ENCODE measurements around the gene SLC17A7. TPM values are rescaled to one million over a fixed set of nuclear protein-coding genes. Genes with fewer than 3 reads are reported as not detected.

Gene SLC17A7
- total and polyA plus RNA-seq, 2 of the 8 experiments (the other 6 are each of a cell fraction or from before 2014, with no cell fraction given) = 2.7 to 3.0 TPM

DNA sequence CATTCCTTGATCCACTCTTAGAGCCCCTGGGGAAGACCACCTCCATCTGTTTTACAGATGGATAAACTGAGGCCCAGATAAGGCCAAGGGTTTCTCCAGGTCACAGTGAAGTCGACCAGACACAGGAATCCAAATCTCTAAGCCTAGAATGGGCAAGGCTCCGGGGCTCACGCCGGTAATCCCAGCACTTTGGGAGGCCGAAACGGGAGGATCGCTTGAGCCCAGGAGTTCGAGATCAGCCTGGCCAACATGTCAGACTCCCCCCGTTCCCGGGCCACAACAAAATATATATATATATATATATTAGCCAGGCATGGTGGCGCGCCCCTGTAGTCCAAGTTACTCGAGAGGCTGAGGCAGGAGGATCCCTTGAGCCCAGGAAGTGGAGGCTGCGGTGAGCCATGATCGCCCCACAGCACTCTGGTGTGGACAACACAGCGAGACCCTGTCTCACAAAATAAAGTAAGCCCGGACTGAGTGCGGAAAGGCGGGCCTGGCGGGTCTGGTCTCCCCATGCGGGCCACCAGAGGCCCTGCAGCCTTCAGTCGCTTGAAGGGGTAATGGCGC lies 45.5 kb upstream of the SLC17A7 start:
- no peak overlapping the region for H3K9ac ChIP-seq (replicated peaks in 1 of 4; ENCODE audit: extremely low read depth in 1 of 4, low read depth in 3 of 4, low read length in 3 of 4)
- H3K79me1 ChIP-seq (ENCODE audit: low read depth, low read length) = peaks cover 2% of the 10 kb centered on the region; the same call in 1 of the 2 replicates
- FAIRE-seq = no peak
- H3K14ac ChIP-seq (ENCODE audit: insufficient read length) = no peak overlapping the region
- peak overlapping the region; percentile 94 for H4K8ac ChIP-seq (ENCODE audit: extremely low read depth, insufficient read depth, low read length)
- no peak overlapping the region; a peak in 1 of 8 replicates for H3K4me3 ChIP-seq (ENCODE audit: extremely low read depth in 1 of 4, insufficient read depth in 2 of 4, low read depth in 3 of 4, low read length in 4 of 4)
- no peak overlapping the region for H3K56ac ChIP-seq (replicated peaks; ENCODE audit: insufficient read length, low read depth, low read length)
- no peak overlapping the region for H3K23ac ChIP-seq (ENCODE audit: insufficient read length)
- peaks cover 15 to 20% of the 10 kb centered on the region in 2 experiments for H4K20me1 ChIP-seq (replicated peaks in 1 of 2; ENCODE audit: control insufficient read depth in 1 of 2, insufficient read depth in 2 of 2, low read length in 2 of 2)
- POLR2A ChIA-PET (ENCODE audit: partially characterized antibody) = interaction anchor here (0.7 to 10.8 kb wide), 9 partner anchors 7 to 147 kb away, joined by 3 to 138 read pairs (median 17); partner anchors contain the start of genes FCGRT, PIH1D1, RCN3 and RPS11
- TF ChIP-seq FOSL1 (IDR thresholded peaks at IDR 0.05; ENCODE audit: insufficient read depth, low read depth, low read length) (no peak), KDM1A (IDR thresholded peaks at IDR 0.05; ENCODE audit: borderline replicate concordance, low read length) (peak; percentile 47; the same call in 1 of the 2 replicates)
- no peak for DNase-seq (ENCODE audit: low read depth in 1 of 2, low spot score in 2 of 2)
- H3K18ac ChIP-seq (ENCODE audit: extremely low read depth, low read length) = no peak overlapping the region
- H4K91ac ChIP-seq (replicated peaks; ENCODE audit: insufficient read length, low read length) = peak overlapping the region; percentile 91
- peaks cover 24 to 37% (median 30%) of the 10 kb centered on the region in 4 experiments for H3K36me3 ChIP-seq (ENCODE audit: control insufficient read depth in 2 of 4, insufficient read depth in 4 of 4, low read length in 3 of 4)
- H4K5ac ChIP-seq (ENCODE audit: insufficient read length, low read depth, low read length) = peak overlapping the region; percentile 47
- peaks cover 0 to 8% (median 2%) of the 10 kb centered on the region in 4 experiments; a peak in 3 of 7 replicates for H3K4me1 ChIP-seq (replicated peaks in 1 of 4; ENCODE audit: control insufficient read depth in 3 of 4, insufficient read depth in 4 of 4, low read length in 3 of 4)
- no peak overlapping the region for H2BK15ac ChIP-seq (ENCODE audit: low read length)
- H3K4ac ChIP-seq (replicated peaks; ENCODE audit: insufficient read length, low read depth, low read length) = peak overlapping the region; percentile 66
- CTCF ChIA-PET (ENCODE audit: partially characterized antibody) = no interaction called here
- H3K4me2 ChIP-seq (ENCODE audit: insufficient read depth in 1 of 2, low read depth in 2 of 2, low read length in 2 of 2) = no peak overlapping the region; a peak in 2 of 4 replicates
- no peak overlapping the region for H3K27ac ChIP-seq (ENCODE audit: low read depth, low read length)
- no peaks in the 10 kb centered on the region for H3K9me3 ChIP-seq (ENCODE audit: insufficient read depth in 2 of 2, low read depth in 1 of 2, low read length in 1 of 2)
- no peaks in the 10 kb centered on the region for H3K27me3 ChIP-seq (replicated peaks in 1 of 4; ENCODE audit: control insufficient read depth in 3 of 4, extremely low read depth in 1 of 4, insufficient read depth in 3 of 4, low read length in 3 of 4)
- H2AK5ac ChIP-seq (ENCODE audit: low read depth, low read length) = no peak overlapping the region
- no peak overlapping the region for H2AFZ ChIP-seq (ENCODE audit: low read length)
- no peak overlapping the region for H2BK12ac ChIP-seq (ENCODE audit: low read depth, low read length)
- H3K79me2 ChIP-seq (ENCODE audit: control insufficient read depth in 1 of 2, insufficient read depth in 2 of 2, low read length in 2 of 2) = peaks cover 20 to 31% of the 10 kb centered on the region in 2 experiments
- H3K23me2 ChIP-seq (ENCODE audit: low read depth, low read length) = peaks cover 12% of the 10 kb centered on the region
- H2BK120ac ChIP-seq (replicated peaks; ENCODE audit: low read depth, low read length) = peak overlapping the region; percentile 39
- WGBS, 2 experiments (ENCODE audit: extremely low coverage in 1 of 2, insufficient coverage in 1 of 2, insufficient read length in 1 of 2, insufficient replicate concordance in 2 of 2, low coverage in 1 of 2, low lambda C conversion rate in 2 of 2, missing lambda C conversion rate in 1 of 2) = 67% methylated on average over 23 of the region's 23 CpGs; no CpG with 5 or more reads in 1 of the 2 experiments
- H2BK20ac ChIP-seq (ENCODE audit: low read length) = no peak overlapping the region
- H2BK5ac ChIP-seq (ENCODE audit: low read depth, low read length) = peak overlapping the region; percentile 6; the same call in 1 of the 2 replicates
